Tibial nerve (tissue), 4 donors: ENCODE results near the gene SAMSN1. TPM values are rescaled to one million over a fixed set of nuclear protein-coding genes. Genes with fewer than 3 reads are reported as not detected.

ENCODE experiments used
- DNase-seq, 2 donors: peaks; one replicate each; pipeline ENCODE4 v3.0.0-alpha.2; 2019; ENCODE audit warnings: low spot score in 2 of 2
- H3K27ac ChIP-seq, 4 donors: fragments of 200-600 bp; sonication (generic) in 3 of 4; one replicate each; pipeline ENCODE4 v1.5.1; 2017 to 2019; ENCODE audit warnings: mild to moderate bottlenecking in 1 of 4
- H3K27me3 ChIP-seq, 2 donors: fragments of 200-600 bp; sonication (generic) in 1 of 2; one replicate each; pipeline versions ENCODE4 v1.5.1 to v1.6.0; 2017 to 2019
- H3K36me3 ChIP-seq, 3 donors: fragments of 200-600 bp; sonication (generic); one replicate each; pipeline ENCODE4 v1.5.1; 2018 to 2019
- H3K4me1 ChIP-seq, 4 donors: fragments of 200-600 bp; sonication (generic) in 3 of 4; one replicate each; pipeline ENCODE4 v1.5.1; 2017 to 2019
- H3K4me3 ChIP-seq, 4 donors: fragments of 200-600 bp; sonication (generic) in 3 of 4; one replicate each; pipeline ENCODE4 v1.5.1; 2017 to 2019; ENCODE audit warnings: mild to moderate bottlenecking in 1 of 4, moderate library complexity in 1 of 4
- H3K9me3 ChIP-seq, 4 donors: fragments of 200-600 bp; sonication (generic) in 3 of 4; one replicate each; pipeline ENCODE4 v1.5.1; 2017 to 2019
- CTCF ChIP-seq, 5 experiments: fragments of 200-600 bp in 3 of 5; fragments of 450-650 bp in 2 of 5; sonication (generic) in 3 of 5; IDR thresholded peaks; one replicate each; pipeline ENCODE4 v1.5.1; 2016 to 2019; ENCODE audit warnings: antibody characterized with exemption in 5 of 5, mild to moderate bottlenecking in 3 of 5, moderate library complexity in 2 of 5
- EP300 ChIP-seq, 2 donors: sonication (generic); formaldehyde crosslinking; IDR thresholded peaks; one replicate each; pipeline ENCODE4 v1.6.1; 2017; ENCODE audit warnings: antibody characterized with exemption in 2 of 2, mild to moderate bottlenecking in 1 of 2
- POLR2A ChIP-seq, 2 donors: fragments of 450-650 bp; IDR thresholded peaks; one replicate each; pipeline ENCODE4 v1.6.1; 2017; ENCODE audit warnings: antibody characterized with exemption in 2 of 2, mild to moderate bottlenecking in 2 of 2, moderate library complexity in 2 of 2
- WGBS, 2 donors: methylation state at CpG; one replicate each; pipeline ENCODE4 v1.1.5; 2018; 5-methylcytosine and 5-hydroxymethylcytosine counted together
- total RNA-seq, 4 donors: library from RNA; depleted of rRNA; stranded (reverse); fragments of >200 nt; gene quantifications; one replicate each; pipeline ENCODE4 v1.1.0, GENCODE V29; 2016

SAMSN1 gene
- total RNA-seq, 4 donors from 2014 or later: 2.9 to 13.5 (median 7.6) TPM

- TF ChIP-seq POLR2A (IDR thresholded peaks at IDR 0.05) (no peak), EP300 (IDR thresholded peaks at IDR 0.05) (no peak), CTCF (IDR thresholded peaks at IDR 0.05) (no peak)
- no peaks in the 10 kb centered on the region for H3K36me3 ChIP-seq
These were observed 93.3 kb downstream of the SAMSN1 start for GRCh38 chr21:14452727-14453241.

GRCh38 chr21:14452031-14452726 lies 93.9 kb downstream of the SAMSN1 start:
- no peaks in the 10 kb centered on the region for H3K9me3 ChIP-seq
- TF ChIP-seq CTCF (IDR thresholded peaks at IDR 0.05) (no peak), EP300 (IDR thresholded peaks at IDR 0.05) (no peak), POLR2A (IDR thresholded peaks at IDR 0.05) (no peak)
- H3K27ac ChIP-seq: no peak overlapping the region
- no peak overlapping the region for H3K4me3 ChIP-seq
- H3K36me3 ChIP-seq: no peaks in the 10 kb centered on the region
- H3K27me3 ChIP-seq: no peaks in the 10 kb centered on the region
- no peak for DNase-seq
- 71 to 73% methylated on average over 7 of the region's 7 CpGs for WGBS, 2 donors
- no peaks in the 10 kb centered on the region for H3K4me1 ChIP-seq

More at GRCh38 chr21:14452727-14453241, 93.3 kb downstream of the SAMSN1 start:
- Histone ChIP-seq H3K27ac (no peak overlapping the region), H3K4me3 (no peak overlapping the region), H3K9me3 (no peaks in the 10 kb centered on the region), H3K27me3 (no peaks in the 10 kb centered on the region), H3K4me1 (no peaks in the 10 kb centered on the region)
- no peak for DNase-seq
- whole genome bisulfite sequencing, 2 donors: 68 to 77% methylated on average over 7 of the region's 7 CpGs

- Histone ChIP-seq H3K4me3 (no peak overlapping the region), H3K4me1 (no peaks in the 10 kb centered on the region), H3K9me3 (no peaks in the 10 kb centered on the region), H3K36me3 (no peaks in the 10 kb centered on the region), H3K27me3 (no peaks in the 10 kb centered on the region), H3K27ac (no peak overlapping the region)
- 85% methylated on average over 2 of the region's 2 CpGs for WGBS, 2 donors
- no peak for DNase-seq
- TF ChIP-seq CTCF (IDR thresholded peaks at IDR 0.05): no peak
- TF ChIP-seq EP300 (IDR thresholded peaks at IDR 0.05): no peak
- TF ChIP-seq POLR2A (IDR thresholded peaks at IDR 0.05): no peak
These were observed 94.6 kb downstream of the SAMSN1 start for GRCh38 chr21:14451546-14451945.

GRCh38 chr21:14448784-14449183 lies 97.3 kb downstream of the SAMSN1 start:
- 88 to 95% methylated on average over 1 of the region's 1 CpG for WGBS, 2 donors
- Histone ChIP-seq H3K4me3 (no peak overlapping the region), H3K36me3 (no peaks in the 10 kb centered on the region), H3K4me1 (no peaks in the 10 kb centered on the region), H3K27ac (no peak overlapping the region), H3K9me3 (no peaks in the 10 kb centered on the region), H3K27me3 (no peaks in the 10 kb centered on the region)
- TF ChIP-seq POLR2A (IDR thresholded peaks at IDR 0.05) (no peak), EP300 (IDR thresholded peaks at IDR 0.05) (no peak), CTCF (IDR thresholded peaks at IDR 0.05) (no peak)
- no peak for DNase-seq

GRCh38 chr21:14438211-14438610 lies 107.9 kb downstream of the SAMSN1 start:
- Histone ChIP-seq H3K27ac (no peak overlapping the region), H3K27me3 (no peaks in the 10 kb centered on the region), H3K9me3 (peaks cover 0 to 5% (median 0%) of the 10 kb centered on the region in 4 donors), H3K36me3 (no peaks in the 10 kb centered on the region), H3K4me1 (no peaks in the 10 kb centered on the region), H3K4me3 (no peak overlapping the region)
- DNase-seq: no peak
- no peak for TF ChIP-seq POLR2A (IDR thresholded peaks at IDR 0.05)
- no peak for TF ChIP-seq CTCF (IDR thresholded peaks at IDR 0.05)
- WGBS, 2 donors: 76 to 79% methylated on average over 4 of the region's 4 CpGs
